Iris pigment epithelial cell (primary cell): ENCODE data around the gene FBLIM1.
"Not testable (repeated sequence)": the region's sequence is repeated elsewhere in the genome, so short reads cannot be mapped to it uniquely, and the experiment has no call there.

Experiments used
- DNase-seq: peaks from one replicate; pipeline ENCODE4 v3.0.0-alpha.2; 2011; ENCODE audit warnings: low read depth

FBLIM1 gene

GRCh38 chr1:15816674-15817073 lies 58.1 kb downstream of the FBLIM1 start:
- no peak for DNase-seq

GRCh38 chr1:15820478-15820877 lies 61.9 kb downstream of the FBLIM1 start:
- DNase-seq: peak; percentile 29

DNA sequence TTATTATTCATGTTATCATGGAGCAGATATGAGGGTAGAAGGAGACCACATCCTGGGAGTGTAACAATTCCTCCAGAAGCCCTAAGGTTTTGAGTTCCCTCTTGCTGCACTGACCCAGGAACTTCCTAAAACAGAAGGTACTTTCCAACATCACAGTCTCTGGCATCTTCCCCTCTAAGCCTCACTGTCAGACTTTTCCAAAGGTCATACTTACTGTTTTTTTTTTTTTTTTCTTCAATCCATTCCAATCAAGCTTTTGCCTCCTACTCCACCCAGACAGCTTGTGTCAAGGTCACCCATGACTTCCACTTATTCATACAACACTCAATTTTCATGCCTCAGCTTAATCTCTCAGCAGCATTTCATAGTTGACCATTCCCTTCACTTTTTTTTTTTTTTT lies 67.2 kb downstream of the FBLIM1 start:
- no peak for DNase-seq

- DNase-seq: no peak
Observed at GRCh38 chr1:15826810-15827507, 68.4 kb downstream of the FBLIM1 start.

DNA sequence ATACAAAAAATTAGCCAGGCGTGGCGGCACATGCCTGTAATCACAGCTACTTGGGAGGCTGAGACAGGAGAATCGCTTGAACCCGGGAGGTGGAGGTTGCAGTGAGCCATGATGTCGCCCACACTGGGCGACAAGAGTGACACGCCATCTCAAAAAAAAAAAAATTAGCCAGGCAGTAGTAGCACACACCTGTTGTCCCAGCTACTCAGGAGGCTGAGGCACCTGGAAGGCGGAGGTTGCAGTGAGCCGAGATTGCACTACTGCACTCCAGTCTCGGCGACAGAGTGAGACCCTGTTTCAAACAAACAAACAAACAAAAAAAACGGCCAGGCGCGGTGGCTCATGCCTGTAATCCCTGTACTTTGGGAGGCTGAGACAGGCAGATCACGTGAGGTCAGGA lies 69.0 kb downstream of the FBLIM1 start:
- DNase-seq: not testable (repeated sequence)

DNA sequence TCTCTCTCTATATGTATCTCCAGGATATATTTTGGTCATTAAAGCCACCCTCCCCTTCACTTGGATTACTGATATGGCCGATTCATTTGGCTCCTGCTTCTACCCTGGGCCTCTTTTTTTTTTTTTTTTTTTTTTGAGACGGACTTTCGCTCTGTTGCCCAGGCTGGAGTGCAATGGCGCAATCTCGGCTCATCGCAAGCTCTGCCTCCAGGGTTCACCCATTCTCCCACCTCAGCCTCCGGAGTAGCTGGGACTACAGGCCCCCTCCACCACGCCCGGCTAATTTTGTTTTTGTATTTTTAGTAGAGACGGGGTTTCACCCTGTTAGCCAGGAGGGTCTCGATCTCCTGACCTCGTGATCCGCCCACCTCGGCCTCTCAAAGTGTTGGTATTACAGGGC lies 70.3 kb downstream of the FBLIM1 start:
- not testable (repeated sequence) for DNase-seq

- no peak for DNase-seq
Observed at GRCh38 chr1:15830258-15830657, 71.7 kb downstream of the FBLIM1 start.

GRCh38 chr1:15833069-15833679 lies 74.6 kb downstream of the FBLIM1 start:
- DNase-seq: peak; percentile 26

DNA sequence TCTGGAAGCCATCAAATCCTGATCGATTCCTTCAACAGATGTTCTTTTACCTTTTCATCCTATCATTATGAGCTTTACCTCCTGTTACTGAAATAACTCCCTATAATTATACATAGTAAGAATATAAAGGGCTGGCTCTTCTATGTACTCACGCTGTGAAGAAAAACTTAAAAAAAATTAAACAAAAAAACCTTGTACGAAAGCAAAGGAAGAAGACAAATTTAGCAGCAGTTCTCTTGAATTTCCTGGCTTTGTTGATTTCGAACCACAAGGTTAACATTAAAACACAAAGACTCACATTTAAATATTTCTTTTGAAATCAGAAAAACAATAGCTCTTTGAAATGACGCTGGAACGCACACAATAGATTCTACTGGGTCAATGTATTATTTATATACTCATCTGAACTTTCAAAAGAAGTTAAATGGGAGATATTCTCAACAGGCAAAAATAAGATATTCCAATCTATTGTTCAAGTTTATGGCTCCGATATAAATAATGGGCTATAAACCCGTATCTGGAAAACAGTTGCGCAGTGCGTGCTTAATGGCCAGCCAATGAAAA lies 75.3 kb downstream of the FBLIM1 start:
- no peak for DNase-seq

- peak; percentile 93 for DNase-seq
Observed at GRCh38 chr1:15834406-15835204, 76.0 kb downstream of the FBLIM1 start.

DNA sequence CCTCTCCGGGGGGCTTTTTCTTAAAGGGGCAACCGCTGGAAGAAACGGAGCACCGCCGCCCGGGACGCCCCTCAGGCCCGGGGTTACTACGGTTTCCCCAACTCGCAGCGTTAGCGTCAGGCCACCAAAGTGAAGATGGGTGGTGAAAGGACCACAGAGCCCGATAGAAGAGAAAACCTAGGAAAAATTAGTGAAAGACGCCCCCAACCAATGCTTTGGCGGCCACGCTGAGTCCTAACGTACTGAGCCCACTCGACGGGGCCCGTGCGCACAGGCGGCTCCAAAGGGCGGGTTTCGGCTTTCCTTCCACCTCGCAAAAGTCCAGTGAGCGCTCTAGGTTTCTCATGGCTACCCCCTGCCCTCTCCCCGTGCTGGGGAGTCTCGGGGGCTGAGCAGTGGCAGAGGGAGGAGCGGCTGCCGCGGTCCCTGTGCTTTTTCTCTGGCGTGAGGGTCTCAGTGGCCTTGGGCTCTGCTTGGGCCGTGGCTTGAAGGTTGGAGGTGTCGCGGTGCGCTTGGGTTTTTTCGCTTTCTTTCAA lies 76.7 kb downstream of the FBLIM1 start:
- DNase-seq: no peak

DNA sequence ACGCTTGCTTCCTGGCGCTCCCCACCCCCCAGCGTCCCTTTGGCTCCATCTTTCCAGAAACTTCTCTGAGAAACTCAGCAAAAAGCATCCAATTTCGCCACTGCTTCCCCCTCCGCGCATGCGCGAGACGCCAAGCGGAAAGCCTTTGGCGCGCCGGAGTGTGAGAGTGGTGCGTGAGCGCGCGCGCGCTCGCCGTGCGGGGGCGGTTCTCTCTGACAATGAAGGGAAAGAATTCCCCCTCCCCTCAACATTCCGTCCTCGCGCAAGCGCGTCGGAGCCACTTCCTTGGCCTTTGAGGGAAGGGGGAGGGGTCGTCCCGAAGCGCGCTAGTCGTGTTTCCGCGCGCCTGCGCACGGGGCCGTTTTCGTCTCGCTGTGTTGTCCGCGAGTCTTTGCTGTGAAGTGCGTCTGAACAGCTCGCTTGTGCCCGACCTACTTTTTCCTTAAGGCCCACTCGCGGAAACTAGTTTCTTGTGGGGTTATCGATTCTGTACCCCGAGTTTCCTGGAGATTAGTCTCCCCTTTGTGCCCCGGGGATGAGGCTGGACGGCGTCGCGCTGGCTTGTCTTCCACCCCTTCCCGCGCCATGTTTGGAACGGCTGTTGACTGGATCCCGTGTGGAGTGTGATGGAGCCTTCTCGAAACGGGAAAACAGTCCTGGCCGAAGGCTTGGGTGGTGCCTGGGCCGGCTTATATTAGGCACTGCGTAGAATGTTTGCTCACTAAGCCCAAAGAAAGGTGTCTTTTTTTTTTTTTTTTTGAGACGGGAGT lies 77.3 kb downstream of the FBLIM1 start:
- DNase-seq: peak; percentile 99
